Suprapubic skin (tissue), 4 donors: ENCODE data around the gene KCNH5.

ENCODE experiments used
- CTCF ChIP-seq, 2 donors: fragments of 200-600 bp in 1 of 2; fragments of 450-650 bp in 1 of 2; sonication (generic) in 1 of 2; IDR thresholded peaks; one replicate each; pipeline ENCODE4 v1.5.1; 2016 to 2019; ENCODE audit warnings: antibody characterized with exemption in 2 of 2, mild to moderate bottlenecking in 1 of 2, moderate library complexity in 1 of 2
- EP300 ChIP-seq: sonication (generic); formaldehyde crosslinking; IDR thresholded peaks from one replicate; pipeline ENCODE4 v1.6.1; 2017; ENCODE audit warnings: antibody characterized with exemption
- POLR2A ChIP-seq, 2 donors: fragments of 450-650 bp; IDR thresholded peaks; one replicate each; pipeline ENCODE4 v1.6.1; 2017; ENCODE audit warnings: antibody characterized with exemption in 2 of 2, mild to moderate bottlenecking in 2 of 2, moderate library complexity in 2 of 2
- POLR2AphosphoS5 ChIP-seq, 3 donors: sonication (generic); formaldehyde crosslinking; IDR thresholded peaks; one replicate each; pipeline ENCODE4 v1.6.1; 2017; ENCODE audit warnings: antibody characterized with exemption in 3 of 3

DNA sequence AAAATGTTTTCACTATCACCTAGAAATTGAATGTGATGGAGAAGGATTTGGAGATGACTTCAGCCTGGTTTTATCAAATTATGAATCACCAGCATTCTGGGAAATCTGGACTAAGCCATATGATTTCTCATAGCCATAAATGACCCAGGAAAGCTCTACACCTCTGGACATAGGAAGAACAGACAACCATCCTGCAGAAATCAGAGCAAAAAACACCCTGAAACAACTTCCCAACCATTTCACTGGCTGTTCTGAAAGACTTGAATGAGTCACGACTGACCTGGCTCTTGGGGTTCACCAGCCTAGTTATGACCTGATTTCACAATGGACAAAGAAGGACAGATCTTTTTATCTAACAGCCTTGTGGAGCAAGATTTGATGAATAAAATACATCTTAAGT lies 123.8 kb downstream of the KCNH5 start:
- TF ChIP-seq CTCF (IDR thresholded peaks at IDR 0.05) (no peak), POLR2A (IDR thresholded peaks at IDR 0.05) (no peak), POLR2AphosphoS5 (IDR thresholded peaks at IDR 0.05) (no peak), EP300 (no peak)
